Islet of Langerhans (tissue), 1 donor: ENCODE data around the gene GTF2F2.

Experiments
- FAIRE-seq: peaks from one replicate; lab custom pipeline; 2011; peaks lifted over from hg19 to GRCh38; lab: Jason Lieb, UNC

GTF2F2 gene

GRCh38 chr13:45119991-45120864 is at the start of gene GTF2F2:
Gene GTF2F2 (plus strand): TSS chr13:45120510. CDS start chr13:45120656, 146 bp downstream.
- peak; percentile 80 for FAIRE-seq

GRCh38 chr13:45073809-45074208 is 46.5 kb upstream of the GTF2F2 start:
- FAIRE-seq: no peak

GRCh38 chr13:45074721-45075120 is 45.6 kb upstream of the GTF2F2 start:
- no peak for FAIRE-seq

- FAIRE-seq: no peak
Observed at GRCh38 chr13:45078003-45078402, 42.3 kb upstream of the GTF2F2 start.

- no peak for FAIRE-seq
Observed at GRCh38 chr13:45082964-45083363, 37.3 kb upstream of the GTF2F2 start.

GRCh38 chr13:45084515-45084914 is 35.8 kb upstream of the GTF2F2 start:
- no peak for FAIRE-seq

GRCh38 chr13:45086484-45086883 is 33.8 kb upstream of the GTF2F2 start:
- FAIRE-seq: no peak

GRCh38 chr13:45092663-45093062 is 27.6 kb upstream of the GTF2F2 start:
- no peak for FAIRE-seq

GRCh38 chr13:45100573-45101262 is 19.6 kb upstream of the GTF2F2 start:
- no peak for FAIRE-seq

- no peak for FAIRE-seq
Observed at GRCh38 chr13:45101327-45102018, 18.8 kb upstream of the GTF2F2 start.

GRCh38 chr13:45102136-45102507 is 18.2 kb upstream of the GTF2F2 start:
- no peak for FAIRE-seq

- FAIRE-seq: no peak
Observed at GRCh38 chr13:45103449-45103848, 16.9 kb upstream of the GTF2F2 start.

GRCh38 chr13:45104261-45104660 is 16.0 kb upstream of the GTF2F2 start:
- no peak for FAIRE-seq

GRCh38 chr13:45105895-45106294 is 14.4 kb upstream of the GTF2F2 start:
- no peak for FAIRE-seq

GRCh38 chr13:45107539-45107938 is 12.8 kb upstream of the GTF2F2 start:
- no peak for FAIRE-seq

GRCh38 chr13:45108716-45109101 is 11.6 kb upstream of the GTF2F2 start:
- FAIRE-seq: no peak

GRCh38 chr13:45109102-45109720 is 11.1 kb upstream of the GTF2F2 start:
- no peak for FAIRE-seq

GRCh38 chr13:45113233-45114224 is 6.8 kb upstream of the GTF2F2 start:
- no peak for FAIRE-seq

GRCh38 chr13:45119469-45119990 is 780 bp upstream of the GTF2F2 start:
- no peak for FAIRE-seq

GRCh38 chr13:45120967-45121831 is 889 bp downstream of the GTF2F2 start:
- no peak for FAIRE-seq
